Measurements from ENCODE around the gene CCDC57. TPM values are rescaled to one million over a fixed set of nuclear protein-coding genes. Genes with fewer than 3 reads are reported as not detected.

The CCDC57 gene
- total RNA-seq, 2 donors from 2014 or later = 5.1 to 7.4 TPM

GRCh38 chr17:82114447-82114846 lies 98.2 kb downstream of the CCDC57 start:
- H3K9me3 ChIP-seq = no peaks in the 10 kb centered on the region
- no peaks in the 10 kb centered on the region for H3K36me3 ChIP-seq
- no peaks in the 10 kb centered on the region for H3K27me3 ChIP-seq
- no peaks in the 10 kb centered on the region for H3K4me1 ChIP-seq
- no peak overlapping the region for H3K4me3 ChIP-seq
- TF ChIP-seq CTCF (IDR thresholded peaks at IDR 0.05) = no peak
- H3K27ac ChIP-seq = no peak overlapping the region
- DNase-seq (ENCODE audit: low spot score) = no peak

GRCh38 chr17:82113941-82114340 lies 98.7 kb downstream of the CCDC57 start:
- H3K9me3 ChIP-seq = no peaks in the 10 kb centered on the region
- no peaks in the 10 kb centered on the region for H3K27me3 ChIP-seq
- no peaks in the 10 kb centered on the region for H3K4me1 ChIP-seq
- no peak overlapping the region for H3K4me3 ChIP-seq
- no peak for DNase-seq (ENCODE audit: low spot score)
- H3K36me3 ChIP-seq = no peaks in the 10 kb centered on the region
- no peak for TF ChIP-seq CTCF (IDR thresholded peaks at IDR 0.05)
- no peak overlapping the region for H3K27ac ChIP-seq

GRCh38 chr17:82113422-82113821 lies 99.2 kb downstream of the CCDC57 start:
- Histone ChIP-seq H3K4me3 (no peak overlapping the region), H3K27ac (no peak overlapping the region), H3K27me3 (no peaks in the 10 kb centered on the region), H3K4me1 (no peaks in the 10 kb centered on the region), H3K36me3 (no peaks in the 10 kb centered on the region), H3K9me3 (no peaks in the 10 kb centered on the region)
- DNase-seq (ENCODE audit: low spot score) = no peak
- no peak for TF ChIP-seq CTCF (IDR thresholded peaks at IDR 0.05)

GRCh38 chr17:82112914-82113311 lies 99.7 kb downstream of the CCDC57 start:
- H3K36me3 ChIP-seq = no peaks in the 10 kb centered on the region
- no peak for TF ChIP-seq CTCF (IDR thresholded peaks at IDR 0.05)
- H3K27me3 ChIP-seq = no peaks in the 10 kb centered on the region
- H3K27ac ChIP-seq = no peak overlapping the region
- no peaks in the 10 kb centered on the region for H3K4me1 ChIP-seq
- no peaks in the 10 kb centered on the region for H3K9me3 ChIP-seq
- no peak overlapping the region for H3K4me3 ChIP-seq
- DNase-seq (ENCODE audit: low spot score) = no peak

GRCh38 chr17:82112181-82112913 lies 100.3 kb downstream of the CCDC57 start:
- Histone ChIP-seq H3K4me1 (no peaks in the 10 kb centered on the region), H3K4me3 (no peak overlapping the region), H3K36me3 (no peaks in the 10 kb centered on the region), H3K27me3 (no peaks in the 10 kb centered on the region), H3K27ac (no peak overlapping the region), H3K9me3 (no peaks in the 10 kb centered on the region)
- DNase-seq (ENCODE audit: low spot score) = no peak
- no peak for TF ChIP-seq CTCF (IDR thresholded peaks at IDR 0.05)

GRCh38 chr17:82110298-82110697 lies 102.3 kb downstream of the CCDC57 start:
- Histone ChIP-seq H3K27me3 (no peaks in the 10 kb centered on the region), H3K4me3 (no peak overlapping the region), H3K4me1 (peaks cover 0 to 18% of the 10 kb centered on the region in 2 donors), H3K27ac (no peak overlapping the region), H3K36me3 (no peaks in the 10 kb centered on the region), H3K9me3 (no peaks in the 10 kb centered on the region)
- no peak for TF ChIP-seq CTCF (IDR thresholded peaks at IDR 0.05)
- DNase-seq (ENCODE audit: low spot score) = no peak

All from right atrium auricular region (tissue), 2 donors.